ENCODE results near the gene ASCL5.
A peak's percentile ranks its signal among the peaks of the same experiment; 100 is the strongest.

ASCL5 gene

GRCh38 chr1:201085902-201086735, 40.9 kb downstream of the ASCL5 start:
- DNase-seq (ENCODE audit: low read depth) = peak; percentile 28

GRCh38 chr1:201084295-201084694, 42.7 kb downstream of the ASCL5 start:
- DNase-seq (ENCODE audit: low read depth) = no peak

- DNase-seq (ENCODE audit: low read depth) = no peak
These were observed 43.2 kb downstream of the ASCL5 start for GRCh38 chr1:201083741-201084140.

- DNase-seq (ENCODE audit: low read depth) = no peak
These were observed 46.8 kb downstream of the ASCL5 start for GRCh38 chr1:201080135-201080534.

GRCh38 chr1:201077736-201078135, 49.2 kb downstream of the ASCL5 start:
- no peak for DNase-seq (ENCODE audit: low read depth)

GRCh38 chr1:201077116-201077515, 49.9 kb downstream of the ASCL5 start:
- no peak for DNase-seq (ENCODE audit: low read depth)

- no peak for DNase-seq (ENCODE audit: low read depth)
These were observed 50.9 kb downstream of the ASCL5 start for GRCh38 chr1:201076092-201076491.

GRCh38 chr1:201074018-201074417, 53.0 kb downstream of the ASCL5 start:
- no peak for DNase-seq (ENCODE audit: low read depth)

- DNase-seq (ENCODE audit: low read depth) = no peak
These were observed 54.1 kb downstream of the ASCL5 start for GRCh38 chr1:201072922-201073321.

- DNase-seq (ENCODE audit: low read depth) = no peak
These were observed 54.8 kb downstream of the ASCL5 start for GRCh38 chr1:201072149-201072548.

- DNase-seq (ENCODE audit: low read depth) = no peak
These were observed 57.3 kb downstream of the ASCL5 start for GRCh38 chr1:201069636-201070035.

- no peak for DNase-seq (ENCODE audit: low read depth)
These were observed 58.0 kb downstream of the ASCL5 start for GRCh38 chr1:201068976-201069375.

GRCh38 chr1:201066986-201067385, 60.0 kb downstream of the ASCL5 start:
- DNase-seq (ENCODE audit: low read depth) = no peak

GRCh38 chr1:201065686-201066085, 61.3 kb downstream of the ASCL5 start:
- no peak for DNase-seq (ENCODE audit: low read depth)

GRCh38 chr1:201064806-201065205, 62.2 kb downstream of the ASCL5 start:
- DNase-seq (ENCODE audit: low read depth) = no peak

Data from activated T-cell treated with anti-CD3 and anti-CD28 coated beads for 48 hours (primary cell).